Bronchial epithelial cell (primary cell): Measurements from ENCODE around the gene ATP11C. TPM values are rescaled to one million over a fixed set of nuclear protein-coding genes. Genes with fewer than 3 reads are reported as not detected.

Experiments used
- DNase-seq: peaks from one replicate; pipeline ENCODE4 v3.0.0-alpha.2; 2010; ENCODE audit warnings: low read depth
- FAIRE-seq: peaks from 2 replicates; lab custom pipeline; 2011; peaks lifted over from hg19 to GRCh38; lab: Jason Lieb, UNC
- H3K27me3 ChIP-seq: 2 replicates; pipeline ENCODE4 v1.5.1; 2011; ENCODE audit warnings: low read length; ENCODE audit not compliant: control insufficient read depth, insufficient read depth
- H3K36me3 ChIP-seq: 2 replicates; pipeline ENCODE4 v1.5.1; 2011; ENCODE audit warnings: low read length; ENCODE audit not compliant: control insufficient read depth, insufficient read depth
- H3K4me3 ChIP-seq: 2 replicates; pipeline ENCODE4 v1.5.1; 2011; ENCODE audit warnings: mild to moderate bottlenecking, low read depth, low read length, control low read depth
- total RNA-seq: library from RNA; depleted of rRNA; stranded (reverse); fragments of >200 nt; gene quantifications from 2 replicates; pipeline ENCODE4 v1.2.1, GENCODE V29; 2014
- TF ChIP-seq, protein P1 (sequence below): IDR thresholded peaks from 2 replicates; pipeline ENCODE4 v1.5.1; 2011; ENCODE audit warnings: mild to moderate bottlenecking, moderate library complexity, low read length, control low read depth, inconsistent platforms; ENCODE audit not compliant: insufficient read depth, severe bottlenecking

Gene ATP11C
- total RNA-seq, 1 donor from 2014 or later: 10.0 TPM

DNA sequence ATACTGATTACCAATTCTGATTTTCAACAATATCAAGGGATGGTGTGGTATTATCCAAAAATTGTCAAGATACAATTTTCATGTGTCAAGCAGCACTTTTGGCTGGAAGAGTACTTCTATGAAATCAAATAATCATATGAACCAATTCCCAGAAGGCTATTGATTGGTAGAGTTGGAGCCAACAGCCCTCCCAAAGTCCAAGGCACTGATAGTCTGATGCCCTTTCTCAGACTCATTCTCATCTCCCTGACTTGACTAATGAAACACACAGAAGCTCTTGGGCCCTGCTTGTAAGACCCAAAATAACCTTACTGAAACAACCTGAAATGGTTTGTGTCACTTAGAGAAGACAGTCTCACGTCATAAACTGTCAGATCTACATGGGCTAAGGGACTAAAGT lies 48.9 kb downstream of the ATP11C start:
- TF ChIP-seq, protein P1, sequence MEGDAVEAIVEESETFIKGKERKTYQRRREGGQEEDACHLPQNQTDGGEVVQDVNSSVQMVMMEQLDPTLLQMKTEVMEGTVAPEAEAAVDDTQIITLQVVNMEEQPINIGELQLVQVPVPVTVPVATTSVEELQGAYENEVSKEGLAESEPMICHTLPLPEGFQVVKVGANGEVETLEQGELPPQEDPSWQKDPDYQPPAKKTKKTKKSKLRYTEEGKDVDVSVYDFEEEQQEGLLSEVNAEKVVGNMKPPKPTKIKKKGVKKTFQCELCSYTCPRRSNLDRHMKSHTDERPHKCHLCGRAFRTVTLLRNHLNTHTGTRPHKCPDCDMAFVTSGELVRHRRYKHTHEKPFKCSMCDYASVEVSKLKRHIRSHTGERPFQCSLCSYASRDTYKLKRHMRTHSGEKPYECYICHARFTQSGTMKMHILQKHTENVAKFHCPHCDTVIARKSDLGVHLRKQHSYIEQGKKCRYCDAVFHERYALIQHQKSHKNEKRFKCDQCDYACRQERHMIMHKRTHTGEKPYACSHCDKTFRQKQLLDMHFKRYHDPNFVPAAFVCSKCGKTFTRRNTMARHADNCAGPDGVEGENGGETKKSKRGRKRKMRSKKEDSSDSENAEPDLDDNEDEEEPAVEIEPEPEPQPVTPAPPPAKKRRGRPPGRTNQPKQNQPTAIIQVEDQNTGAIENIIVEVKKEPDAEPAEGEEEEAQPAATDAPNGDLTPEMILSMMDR: no peak
- Histone ChIP-seq H3K27me3 (no peaks in the 10 kb centered on the region), H3K4me3 (no peak overlapping the region), H3K36me3 (no peaks in the 10 kb centered on the region)
- DNase-seq (no peak), FAIRE-seq (no peak)

DNA sequence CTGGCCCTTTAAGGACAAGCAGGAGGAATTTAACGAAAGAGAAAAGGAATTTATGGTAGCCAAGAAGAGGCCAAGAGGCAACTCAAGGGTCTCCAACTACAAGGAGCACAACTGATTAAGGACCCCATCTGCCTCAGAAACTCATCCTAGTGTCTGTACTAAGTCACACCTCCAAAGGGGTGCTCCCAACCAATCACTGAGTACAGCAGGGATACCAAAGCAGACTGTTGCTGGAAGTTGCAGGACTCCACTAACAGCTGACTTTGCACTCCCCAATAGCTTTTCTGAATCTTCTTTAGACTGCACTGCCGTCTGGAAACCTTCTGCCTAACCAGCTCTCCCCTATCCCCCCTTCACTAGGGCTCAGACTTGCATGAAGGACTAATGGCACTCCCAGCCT lies 50.6 kb downstream of the ATP11C start:
- DNase-seq: no peak
- Histone ChIP-seq H3K4me3 (no peak overlapping the region), H3K36me3 (no peaks in the 10 kb centered on the region), H3K27me3 (no peaks in the 10 kb centered on the region)
- TF ChIP-seq, protein P1: no peak
- FAIRE-seq: no peak

GRCh38 chrX:139881572-139881971 lies 51.3 kb downstream of the ATP11C start:
- TF ChIP-seq, protein P1: no peak
- Histone ChIP-seq H3K36me3 (no peaks in the 10 kb centered on the region), H3K27me3 (no peaks in the 10 kb centered on the region), H3K4me3 (no peak overlapping the region)
- DNase-seq: peak; percentile 43
- FAIRE-seq: no peak

- Histone ChIP-seq H3K4me3 (no peak overlapping the region), H3K36me3 (no peaks in the 10 kb centered on the region), H3K27me3 (no peaks in the 10 kb centered on the region)
- TF ChIP-seq, protein P1: no peak
- FAIRE-seq (no peak), DNase-seq (peak; percentile 61)
Measured at GRCh38 chrX:139881130-139881529, 51.7 kb downstream of the ATP11C start.

GRCh38 chrX:139877710-139878414 lies 55.0 kb downstream of the ATP11C start:
- DNase-seq (no peak), FAIRE-seq (no peak)
- H3K27me3 ChIP-seq: no peaks in the 10 kb centered on the region
- no peak overlapping the region for H3K4me3 ChIP-seq
- TF ChIP-seq, protein P1: no peak
- H3K36me3 ChIP-seq: no peaks in the 10 kb centered on the region

DNA sequence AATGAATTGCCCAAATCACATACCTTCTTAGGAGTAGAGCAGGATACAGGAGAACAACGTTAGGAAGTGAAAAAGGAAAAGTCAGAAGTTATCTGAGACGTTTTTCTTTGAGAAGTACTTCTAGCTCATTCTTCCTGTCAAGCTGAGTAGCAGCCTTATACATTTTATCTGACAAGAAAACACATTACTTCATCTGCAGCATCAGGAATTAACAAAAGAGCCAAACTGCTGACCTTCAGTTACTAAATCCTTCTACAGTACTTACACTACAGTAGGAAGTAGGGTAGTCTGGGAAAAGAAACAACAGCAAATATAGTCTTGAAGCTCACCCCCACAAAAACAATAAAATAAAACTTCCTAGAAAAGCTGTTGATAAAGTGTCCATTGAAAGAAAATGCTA lies 57.0 kb downstream of the ATP11C start:
- FAIRE-seq (no peak), DNase-seq (no peak)
- TF ChIP-seq, protein P1: no peak
- Histone ChIP-seq H3K36me3 (no peaks in the 10 kb centered on the region), H3K4me3 (no peak overlapping the region), H3K27me3 (no peaks in the 10 kb centered on the region)
